ENCODE data around the gene RUNX3.

RUNX3 gene

GRCh38 chr1:24884751-24885150, 45.3 kb downstream of the RUNX3 start:
- TF ChIP-seq CTCF (IDR thresholded peaks at IDR 0.05; ENCODE audit: borderline replicate concordance, insufficient read depth, low read depth, low read length) = no peak

GRCh38 chr1:24881034-24881433, 49.0 kb downstream of the RUNX3 start:
- no peak for TF ChIP-seq CTCF (IDR thresholded peaks at IDR 0.05; ENCODE audit: borderline replicate concordance, insufficient read depth, low read depth, low read length)
- H3K4me3 ChIP-seq (ENCODE audit: low read depth, low read length) = no peak overlapping the region

More at GRCh38 chr1:24884751-24885150, 45.3 kb downstream of the RUNX3 start:
- H3K4me3 ChIP-seq (ENCODE audit: low read depth, low read length) = no peak overlapping the region

GRCh38 chr1:24878775-24879742, 51.0 kb downstream of the RUNX3 start:
- no peak for TF ChIP-seq CTCF (IDR thresholded peaks at IDR 0.05; ENCODE audit: borderline replicate concordance, insufficient read depth, low read depth, low read length)
- no peak overlapping the region for H3K4me3 ChIP-seq (ENCODE audit: low read depth, low read length)

GRCh38 chr1:24878045-24878444, 52.0 kb downstream of the RUNX3 start:
- H3K4me3 ChIP-seq (ENCODE audit: low read depth, low read length) = no peak overlapping the region
- TF ChIP-seq CTCF (IDR thresholded peaks at IDR 0.05; ENCODE audit: borderline replicate concordance, insufficient read depth, low read depth, low read length) = no peak

- TF ChIP-seq CTCF (IDR thresholded peaks at IDR 0.05; ENCODE audit: borderline replicate concordance, insufficient read depth, low read depth, low read length) = no peak
These were observed 54.0 kb downstream of the RUNX3 start for GRCh38 chr1:24875991-24876506.

GRCh38 chr1:24875257-24875656, 54.8 kb downstream of the RUNX3 start:
- no peak for TF ChIP-seq CTCF (IDR thresholded peaks at IDR 0.05; ENCODE audit: borderline replicate concordance, insufficient read depth, low read depth, low read length)
- H3K4me3 ChIP-seq (ENCODE audit: low read depth, low read length) = no peak overlapping the region

More at GRCh38 chr1:24875991-24876506, 54.0 kb downstream of the RUNX3 start:
- H3K4me3 ChIP-seq (ENCODE audit: low read depth, low read length) = no peak overlapping the region
